GM03348 (cell line): ENCODE data around the gene PRELID1.
"Not testable (repeated sequence)": the region's sequence is repeated elsewhere in the genome, so short reads cannot be mapped to it uniquely, and the experiment has no call there.

Experiments
- DNase-seq: peaks from one replicate; pipeline ENCODE4 v3.0.0; 2012; ENCODE audit warnings: low spot score

Gene PRELID1

DNA sequence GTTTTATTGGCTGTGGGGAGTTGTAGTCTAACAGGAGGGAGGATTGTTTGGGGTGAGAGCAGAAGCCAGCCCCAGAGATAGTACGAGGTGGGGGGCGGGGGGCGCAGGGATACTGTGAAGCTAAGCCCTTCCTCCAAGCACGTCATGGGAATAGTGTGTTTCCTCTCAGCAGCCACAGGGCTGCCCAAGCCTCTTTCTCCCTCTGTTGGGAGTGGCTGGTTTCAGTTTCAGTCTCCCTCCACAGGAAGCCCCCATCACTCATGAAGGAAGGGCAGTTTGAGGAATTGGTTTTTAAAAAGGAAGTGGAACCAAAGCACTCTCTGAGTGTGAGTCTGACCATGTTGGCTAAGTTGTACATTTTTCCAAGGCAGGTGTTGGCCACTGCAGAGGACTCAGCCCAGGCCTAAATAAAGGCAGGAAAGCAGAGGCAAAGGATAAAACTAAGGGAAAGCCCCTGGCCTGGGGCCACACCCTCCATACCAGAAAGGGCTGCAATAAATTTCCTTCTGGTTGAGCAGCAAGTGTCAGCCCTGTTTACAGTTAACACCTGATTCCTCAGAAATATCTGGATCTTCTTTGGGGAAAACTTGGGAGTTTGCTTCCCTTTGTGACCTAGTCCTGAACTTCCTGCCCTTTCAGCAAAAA lies 3.2 kb upstream of the PRELID1 start:
- peak; percentile 55 for DNase-seq

DNA sequence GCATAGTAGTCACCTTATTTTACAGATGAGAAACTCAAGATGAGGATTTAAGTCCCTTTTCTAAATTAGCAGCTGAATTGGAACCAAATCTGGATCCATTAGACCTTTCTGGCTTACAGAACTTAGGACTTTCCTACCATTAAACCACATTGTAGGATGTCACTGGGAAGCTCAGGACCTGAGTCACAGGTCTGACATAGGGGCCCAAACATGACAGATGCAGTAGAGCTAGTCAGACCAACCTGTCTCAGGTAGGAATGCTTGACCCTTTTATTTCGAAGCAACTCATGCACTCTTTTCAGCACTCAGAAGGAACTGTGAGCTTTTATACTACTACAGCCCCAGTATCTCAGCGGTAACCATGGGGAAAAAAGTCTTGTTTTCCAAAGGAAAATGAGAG lies 2.6 kb upstream of the PRELID1 start:
- no peak for DNase-seq

DNA sequence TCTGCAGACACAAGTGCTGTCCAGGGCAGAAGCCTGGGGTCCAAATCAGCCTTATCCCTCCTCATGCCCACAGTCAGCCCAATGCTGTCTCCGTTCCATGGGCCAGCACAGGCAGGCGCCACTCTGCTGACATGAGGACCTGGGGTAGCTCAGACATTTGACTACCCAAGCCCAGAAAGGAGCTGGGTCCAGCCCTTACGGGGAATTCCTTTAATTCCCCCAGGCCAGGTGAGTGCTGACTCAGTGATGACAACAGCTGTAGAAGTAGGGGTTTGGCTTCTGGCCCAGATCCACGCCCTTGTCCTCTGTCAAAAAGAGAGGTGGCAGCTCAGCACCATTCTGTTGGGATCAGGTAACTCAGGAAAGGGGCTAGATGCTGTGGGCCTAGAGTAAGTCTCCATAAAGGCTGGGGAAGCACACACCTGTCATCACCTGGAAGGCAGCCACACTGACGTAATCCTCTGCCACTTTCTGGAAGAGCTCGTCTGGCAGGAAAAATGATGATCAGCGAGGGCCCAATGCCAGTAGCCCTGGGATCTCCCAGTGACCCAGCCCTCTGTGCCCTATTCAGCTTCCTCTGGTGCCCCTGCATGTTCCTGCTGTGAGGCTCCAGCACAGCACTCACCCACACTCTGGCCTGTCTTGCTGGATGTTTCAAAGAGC lies 2.0 kb upstream of the PRELID1 start:
- DNase-seq, result no peak

DNA sequence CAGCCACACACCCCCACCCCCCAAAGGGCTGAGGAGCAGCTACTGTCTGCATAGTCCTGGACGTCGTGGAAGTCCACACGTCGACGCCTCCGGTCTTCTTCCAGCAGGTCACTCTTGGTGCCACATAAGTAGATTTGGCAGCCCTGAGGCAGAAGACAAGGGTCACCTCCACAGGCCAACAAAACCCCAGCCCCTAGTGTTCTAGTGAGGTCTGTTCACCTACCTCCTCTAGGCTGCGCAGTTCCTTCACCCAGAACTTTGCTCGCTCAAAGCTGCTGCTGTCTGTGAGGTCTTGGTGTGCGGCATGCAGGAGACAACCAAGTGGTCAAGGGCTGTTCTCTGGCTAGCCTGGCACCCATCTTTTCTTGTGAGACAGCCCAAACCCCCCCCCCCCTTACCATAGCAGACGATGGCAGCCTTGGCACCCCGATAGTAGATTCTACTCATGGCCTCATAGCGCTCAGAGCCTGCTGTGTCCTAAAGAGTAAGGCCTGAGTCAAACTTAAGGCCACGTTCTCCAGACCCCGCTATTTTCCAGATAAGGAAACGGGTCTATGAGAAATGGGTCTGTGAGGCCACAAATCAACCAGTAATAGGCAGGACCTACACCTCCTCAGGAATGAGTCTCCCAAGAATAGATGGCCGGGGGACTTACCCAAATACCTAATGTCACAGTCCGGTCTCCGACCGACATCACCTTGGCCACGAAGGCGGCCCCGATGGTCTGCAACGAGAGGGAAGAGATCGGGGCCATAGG lies 1.1 kb upstream of the PRELID1 start:
- peak; percentile 58 for DNase-seq

DNA sequence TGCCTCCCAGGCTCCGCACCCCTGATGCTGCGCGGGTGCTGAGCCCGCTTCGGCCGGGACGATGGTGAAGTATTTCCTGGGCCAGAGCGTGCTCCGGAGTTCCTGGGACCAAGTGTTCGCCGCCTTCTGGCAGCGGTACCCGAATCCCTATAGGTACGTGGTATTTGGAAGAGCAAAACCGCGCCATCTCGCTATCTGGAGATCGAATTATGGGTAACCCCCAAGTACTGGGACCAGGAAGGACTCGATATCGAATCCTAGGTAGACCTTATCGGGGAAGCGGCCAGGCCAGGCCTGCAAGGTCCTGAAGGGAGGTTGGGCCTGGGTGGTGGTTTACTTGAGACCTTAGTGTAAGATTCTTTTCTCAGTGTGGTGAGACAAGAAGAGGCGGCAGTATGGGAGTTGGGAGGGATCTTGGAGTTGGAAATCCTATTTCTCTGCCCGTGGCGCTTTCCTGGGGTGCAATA lies 359 bp downstream of the PRELID1 start:
- DNase-seq, result no peak

DNA sequence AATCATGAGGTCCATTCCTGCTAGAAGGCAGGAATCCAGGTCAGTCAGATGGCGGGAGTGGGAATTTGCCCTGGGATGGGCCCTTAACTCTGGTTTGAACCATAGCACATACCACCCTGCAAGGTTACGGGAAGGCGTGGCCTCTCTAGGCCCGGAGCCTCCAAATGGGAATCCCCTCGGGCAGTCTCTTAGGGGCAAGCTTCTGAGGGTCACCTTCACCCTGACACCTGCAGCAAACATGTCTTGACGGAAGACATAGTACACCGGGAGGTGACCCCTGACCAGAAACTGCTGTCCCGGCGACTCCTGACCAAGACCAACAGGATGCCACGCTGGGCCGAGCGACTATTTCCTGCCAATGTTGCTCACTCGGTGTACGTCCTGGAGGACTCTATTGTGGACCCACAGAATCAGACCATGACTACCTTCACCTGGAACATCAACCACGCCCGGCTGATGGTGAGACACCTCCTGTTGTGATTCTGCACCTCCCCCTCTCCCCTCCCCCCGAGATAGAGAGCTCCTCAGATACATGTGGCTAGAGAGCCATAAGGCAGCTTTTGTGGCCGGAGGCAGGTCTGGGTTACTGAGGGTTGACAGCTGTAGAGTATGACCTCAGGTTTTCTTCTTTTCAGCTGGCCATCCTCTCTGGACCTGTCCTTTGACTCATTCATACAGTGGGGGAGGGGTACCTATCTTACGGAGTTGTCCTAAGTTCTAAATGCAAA lies 957 bp downstream of the PRELID1 start:
- peak; percentile 32 for DNase-seq

DNA sequence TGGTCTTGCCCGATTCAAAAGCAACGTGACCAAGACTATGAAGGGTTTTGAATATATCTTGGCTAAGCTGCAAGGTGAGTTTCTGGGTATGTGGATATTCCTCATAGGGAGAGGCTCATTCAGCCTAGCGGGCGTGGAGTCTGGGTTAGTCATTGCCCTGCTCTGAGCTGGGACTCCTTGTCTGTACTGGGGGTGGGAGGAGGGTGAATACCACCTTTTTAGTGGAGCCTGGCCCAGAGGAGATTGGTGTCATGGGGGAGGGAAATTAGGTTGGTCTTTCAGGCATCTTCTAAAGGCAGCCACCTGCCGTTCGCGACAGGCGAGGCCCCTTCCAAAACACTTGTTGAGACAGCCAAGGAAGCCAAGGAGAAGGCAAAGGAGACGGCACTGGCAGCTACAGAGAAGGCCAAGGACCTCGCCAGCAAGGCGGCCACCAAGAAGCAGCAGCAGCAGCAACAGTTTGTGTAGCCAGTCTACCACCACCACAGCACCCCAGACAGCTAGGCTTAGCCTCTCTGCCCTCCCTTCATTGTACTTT lies 2.6 kb downstream of the PRELID1 start:
- not testable (repeated sequence) for DNase-seq

DNA sequence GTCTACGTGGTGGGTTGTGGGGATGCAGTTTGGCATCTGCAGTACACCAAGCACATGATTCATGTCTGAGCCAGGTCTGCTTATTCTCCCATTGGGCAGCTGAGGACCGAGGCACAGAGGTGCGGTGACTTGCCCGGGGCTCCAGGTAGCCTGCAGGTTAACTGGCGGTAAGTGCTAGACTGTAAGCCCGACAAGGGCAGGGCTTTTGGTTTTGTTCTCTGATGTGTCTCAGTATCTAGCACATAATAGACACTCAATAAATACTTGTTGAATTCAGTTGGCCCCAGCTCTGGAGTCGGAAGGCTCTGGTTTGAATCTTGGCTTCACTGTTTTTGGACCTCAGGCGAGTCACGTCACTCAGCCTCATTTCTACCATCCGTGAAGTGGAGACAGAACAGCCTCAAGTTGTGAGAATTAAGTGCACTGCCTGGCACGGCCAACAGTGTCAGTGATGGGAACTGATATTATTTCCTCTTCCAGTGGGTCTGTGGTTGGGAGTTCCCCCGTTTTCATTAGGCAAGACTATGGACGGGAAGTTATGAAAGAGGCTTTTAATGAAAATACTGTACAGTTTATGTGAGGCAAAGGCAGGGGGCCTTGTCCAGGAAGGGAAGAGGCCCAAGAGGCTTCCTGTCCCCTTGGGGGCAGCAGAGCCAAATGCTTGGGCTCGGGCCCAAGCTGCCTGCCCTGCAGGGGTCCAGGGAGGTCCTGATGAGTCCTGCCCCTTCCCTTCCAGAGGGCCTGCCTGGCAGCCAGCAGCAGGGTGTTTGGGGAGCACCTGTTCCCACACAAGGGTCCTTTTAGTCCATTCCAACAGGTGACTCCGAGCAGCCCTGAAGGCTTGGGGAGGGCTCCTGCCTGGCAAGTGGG lies 3.3 kb downstream of the PRELID1 start:
- DNase-seq, result no peak

DNA sequence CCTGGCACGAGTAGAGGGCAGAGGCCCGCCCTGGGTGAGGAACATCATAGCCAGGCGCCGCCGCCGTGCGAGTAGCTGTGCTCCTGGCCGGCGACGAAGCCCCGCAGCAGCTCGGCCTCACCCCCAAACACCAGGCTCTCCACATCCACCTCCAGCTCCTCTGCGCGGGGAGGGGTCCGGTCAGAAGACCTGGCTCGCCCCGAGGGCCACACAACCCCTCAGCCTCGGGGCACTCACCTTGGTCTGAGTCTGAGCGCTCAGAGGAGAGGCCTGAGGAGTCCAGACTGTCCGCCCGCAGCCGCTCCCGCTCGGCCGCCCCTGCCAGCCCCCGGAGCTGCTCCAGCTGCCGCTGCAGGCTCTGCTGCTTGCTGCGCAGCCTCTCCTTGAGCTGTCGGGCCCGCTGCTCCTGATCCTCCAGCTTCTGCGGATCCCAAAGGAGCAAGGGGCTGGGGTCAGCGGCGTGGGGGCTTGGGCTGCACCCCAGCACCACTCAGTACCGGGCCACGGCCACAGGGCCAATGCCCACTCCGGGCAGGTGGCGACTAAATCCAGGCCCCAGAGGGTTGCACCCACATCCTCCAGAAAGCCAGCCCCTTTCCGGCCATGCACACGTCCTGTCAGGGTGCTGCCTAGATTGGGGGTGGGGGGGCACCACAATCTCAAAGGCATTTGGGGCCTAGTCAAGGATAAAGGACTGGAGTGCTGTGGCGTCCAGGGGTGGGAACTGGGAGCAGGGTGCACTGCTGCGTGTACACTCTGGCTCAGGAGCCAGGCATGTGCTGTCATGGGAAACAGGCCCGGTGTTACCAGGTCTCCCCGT lies 4.2 kb downstream of the PRELID1 start:
- no peak for DNase-seq

DNA sequence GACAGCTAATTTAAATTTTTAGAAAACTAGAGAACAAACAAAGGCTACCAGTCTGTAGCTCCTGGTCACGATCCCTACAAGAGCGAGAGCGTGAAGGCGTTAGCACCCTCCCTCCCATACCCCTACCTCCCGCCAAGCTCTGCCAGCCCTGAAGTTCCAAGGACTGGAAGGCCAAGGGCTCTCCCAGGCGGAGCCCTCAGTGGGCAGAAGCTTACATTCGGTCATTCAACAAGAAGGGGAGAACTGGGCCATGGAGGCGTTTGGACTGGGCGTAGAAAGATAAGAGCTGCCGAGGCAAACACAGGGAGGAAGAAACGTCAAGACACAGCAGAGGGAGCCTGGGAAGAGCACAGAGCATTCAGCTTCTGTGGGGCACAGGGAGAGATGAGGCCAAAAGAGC lies 5.1 kb downstream of the PRELID1 start:
- DNase-seq, result no peak

DNA sequence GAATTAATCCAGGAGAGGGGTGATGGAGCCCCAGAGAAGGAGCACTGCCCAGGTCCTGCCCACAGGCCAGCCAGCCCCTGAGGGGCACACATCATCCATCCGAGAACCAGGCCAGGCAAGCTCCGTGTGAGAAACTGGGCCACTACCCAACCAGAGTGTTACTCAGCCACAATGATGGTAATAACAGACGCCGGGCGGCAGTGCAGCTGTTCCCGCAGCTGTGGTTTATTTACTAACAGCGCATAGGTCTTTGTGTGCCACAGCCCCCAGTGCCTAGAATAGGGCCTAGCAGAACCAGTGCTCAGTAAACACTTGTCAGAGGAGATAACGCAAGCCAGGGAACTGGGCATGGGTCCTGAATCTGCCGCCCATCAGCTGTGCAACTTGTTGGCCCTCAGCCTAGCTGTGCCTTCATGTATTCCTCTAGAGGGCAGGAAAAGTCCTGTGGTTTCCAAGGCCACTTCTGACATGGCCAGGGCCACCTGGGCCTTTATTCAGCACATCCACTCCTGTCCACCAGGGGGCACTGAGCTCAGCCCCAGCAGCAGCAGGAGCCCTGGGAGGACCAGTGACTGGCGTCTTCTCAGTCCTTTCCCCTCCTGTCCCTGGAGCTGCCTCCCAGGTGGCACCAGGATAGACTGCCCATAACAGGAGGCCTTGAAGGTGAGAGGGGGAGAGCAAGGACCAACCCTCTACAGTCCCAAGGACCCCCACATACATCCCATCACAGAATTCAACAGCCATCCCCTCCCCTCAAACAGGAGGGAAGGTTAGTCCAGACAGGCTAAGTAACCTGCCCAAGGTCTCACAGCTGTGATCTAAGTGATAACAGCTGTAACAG lies 6.0 kb downstream of the PRELID1 start:
- peak; percentile 80 for DNase-seq

DNA sequence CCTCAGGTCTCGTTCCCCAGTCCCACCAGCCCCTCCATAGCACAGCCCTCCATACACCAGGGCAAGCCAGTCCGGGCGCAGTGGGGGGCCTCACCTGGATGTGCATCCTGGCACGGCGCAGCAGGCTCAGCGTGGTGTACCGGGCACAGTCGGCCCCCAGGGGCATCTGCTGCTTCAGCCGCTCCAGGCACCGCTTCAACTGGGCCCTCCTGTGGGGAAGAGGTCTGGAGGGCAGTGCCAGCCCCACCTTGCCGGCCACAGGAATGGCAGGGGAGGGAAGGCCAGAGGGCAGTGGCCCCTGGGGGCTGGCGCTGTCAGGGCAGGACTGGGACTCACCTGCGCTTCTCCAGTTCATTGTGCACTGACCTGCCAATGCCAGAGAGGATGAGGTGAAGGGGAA lies 6.7 kb downstream of the PRELID1 start:
- DNase-seq, result no peak

DNA sequence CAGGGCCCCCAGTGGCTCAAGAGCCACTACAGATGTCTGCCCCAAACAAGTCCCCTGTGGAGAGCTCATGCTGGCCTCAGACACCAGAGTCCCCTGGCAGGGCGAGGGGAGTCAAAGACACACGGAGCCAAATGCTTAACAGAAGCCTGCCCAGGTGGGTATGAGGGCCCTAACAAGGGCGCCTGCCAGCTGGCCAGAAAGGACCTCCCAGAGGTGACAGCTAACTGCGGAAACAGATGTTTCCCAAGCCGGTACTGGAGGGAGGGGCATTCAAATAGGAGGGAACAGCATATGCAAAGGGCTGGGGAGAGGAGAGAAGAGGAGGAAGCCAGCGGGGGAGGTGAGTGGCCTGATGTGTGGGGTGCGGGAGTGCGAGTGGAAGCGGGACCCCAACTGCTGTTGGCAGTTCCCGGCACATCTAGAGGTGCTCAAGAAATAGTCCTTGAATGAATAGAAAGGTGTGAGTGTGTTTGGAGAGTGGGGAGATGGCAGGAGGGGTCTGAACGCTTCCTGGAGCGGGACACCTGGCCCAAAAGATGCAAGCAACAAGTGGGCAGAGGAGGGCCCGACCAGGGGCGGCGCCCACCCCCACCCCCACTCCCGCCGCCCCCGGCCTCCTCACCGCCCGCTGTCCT lies 7.3 kb downstream of the PRELID1 start:
- no peak for DNase-seq

DNA sequence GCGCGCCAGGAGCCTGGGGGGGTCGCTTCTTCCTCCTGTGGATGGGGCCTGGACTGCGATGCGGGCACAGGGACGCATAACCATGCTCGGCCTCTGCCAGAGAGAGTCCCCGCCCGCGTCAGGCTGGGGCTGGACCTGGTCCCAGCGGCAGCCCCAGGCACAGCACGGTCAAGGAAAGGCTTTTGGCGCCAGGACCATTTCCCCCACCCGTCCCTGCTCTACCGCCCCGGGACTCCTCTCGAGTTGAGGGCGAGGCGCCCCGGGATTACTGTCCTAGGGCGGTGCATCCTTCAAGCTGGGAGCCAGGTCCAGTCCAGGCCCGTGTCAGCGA lies 7.8 kb downstream of the PRELID1 start:
- peak; percentile 37 for DNase-seq

DNA sequence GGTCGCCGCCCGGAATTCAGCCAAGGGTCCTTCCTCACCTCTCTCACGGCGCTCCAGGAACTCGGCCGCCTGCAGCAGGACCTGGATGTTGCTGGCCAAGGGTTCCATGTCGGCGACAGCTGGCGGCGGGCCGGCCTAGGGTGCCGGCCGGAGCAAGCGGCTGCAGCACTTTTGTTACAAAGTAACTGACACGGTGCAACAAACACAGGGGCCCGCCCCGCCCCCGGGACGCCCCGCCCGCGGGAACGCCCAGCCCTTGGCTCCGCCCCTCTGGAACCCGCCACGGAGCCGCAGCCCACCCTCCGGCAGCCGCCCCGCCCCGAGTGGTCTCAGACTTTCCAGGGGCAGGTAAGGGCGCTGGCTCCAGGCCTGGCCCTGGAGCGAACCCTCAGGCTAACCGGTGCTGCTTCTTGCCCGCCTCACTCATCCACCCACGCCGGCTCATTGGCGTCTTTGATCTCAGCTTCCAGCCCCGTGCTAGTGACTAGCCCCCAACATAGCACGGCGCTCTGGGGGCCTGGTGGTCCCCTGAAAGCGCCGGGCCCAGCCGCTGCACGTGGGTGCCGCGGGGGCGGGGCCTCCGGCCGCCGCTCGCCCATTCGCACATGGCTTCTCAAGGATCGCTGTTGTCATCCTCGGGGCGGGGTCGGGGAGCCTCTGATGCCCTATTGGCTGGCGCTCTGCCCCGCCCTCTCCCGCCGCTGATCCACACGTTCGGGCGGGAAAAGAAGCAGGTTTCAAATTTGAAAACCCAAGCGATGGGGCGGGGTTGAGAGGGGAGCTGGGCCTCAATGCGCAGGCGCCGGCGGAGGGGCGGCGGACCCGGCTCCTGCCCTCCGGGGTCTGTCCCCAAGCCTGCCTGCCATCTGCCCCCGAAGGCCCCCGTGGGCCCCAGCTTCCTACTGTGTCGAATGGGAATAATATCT lies 8.4 kb downstream of the PRELID1 start, which contains the start of gene MXD3:
Gene MXD3 (minus strand): TSS at position 176 of the 926 bp plus-strand sequence. CDS start 68 bp downstream, at position 108.
- DNase-seq, result peak; percentile 99

DNA sequence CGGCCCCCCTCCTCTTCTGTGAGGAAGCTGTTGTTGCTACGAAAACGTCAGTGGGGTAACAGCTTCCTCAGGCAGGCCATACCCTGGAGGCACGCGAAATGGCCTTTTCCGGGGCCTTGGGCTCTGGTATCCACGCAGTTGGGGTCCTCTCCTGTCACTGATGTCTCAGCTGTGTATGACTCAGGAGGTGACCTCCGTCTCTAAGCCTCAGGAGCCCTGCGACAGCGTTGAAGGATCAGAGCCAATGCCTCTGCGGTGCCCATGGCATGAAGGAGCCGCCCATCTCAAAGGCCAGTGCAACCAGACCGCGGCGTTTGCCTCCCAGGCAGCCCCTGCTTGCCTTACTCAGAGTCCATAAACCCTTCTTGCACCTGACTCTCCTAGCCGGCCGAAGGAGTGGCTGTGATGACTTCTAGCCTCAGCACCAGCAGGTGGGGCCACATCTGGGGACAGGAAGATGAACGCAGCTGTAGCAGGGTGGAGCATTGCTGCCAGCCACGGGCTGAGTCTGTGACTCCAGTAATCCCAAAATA lies 9.1 kb downstream of the PRELID1 start:
- DNase-seq, result no peak

DNA sequence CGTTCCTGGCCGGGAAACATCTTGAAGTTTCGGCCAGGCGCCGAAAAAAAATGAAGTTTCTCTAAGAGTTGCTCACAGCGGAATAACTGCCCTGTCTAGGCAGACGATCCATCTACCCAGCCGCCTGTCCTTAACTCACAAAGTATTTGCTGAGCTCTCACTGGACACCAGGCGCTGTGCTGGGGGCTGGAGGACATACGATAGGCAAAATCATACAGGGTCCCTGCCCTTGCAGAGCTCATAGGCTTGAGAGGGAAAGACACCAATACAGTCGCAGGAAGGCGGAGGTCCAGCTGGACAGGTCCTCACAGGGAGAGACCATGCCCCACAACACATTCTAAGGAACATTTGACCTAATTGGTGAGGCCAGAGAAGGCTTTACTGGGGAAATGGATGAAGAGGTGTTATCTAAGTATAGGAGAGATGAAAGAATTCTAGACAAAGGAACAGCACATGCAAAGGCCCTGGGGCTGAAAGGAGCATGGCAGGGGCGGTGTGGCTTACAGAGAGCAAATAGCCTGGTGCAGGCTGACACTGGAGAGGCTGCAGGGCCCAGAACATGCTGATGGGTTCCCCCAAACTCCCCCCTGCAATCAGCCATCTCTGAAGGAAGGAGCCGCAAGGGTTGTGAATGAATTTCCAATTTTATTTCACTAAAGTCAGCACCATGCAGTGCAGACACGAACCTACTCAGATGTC lies 10.1 kb downstream of the PRELID1 start:
- DNase-seq, result no peak
